ENCODE results near the gene LIN52. TPM values are rescaled to one million over a fixed set of nuclear protein-coding genes. Genes with fewer than 3 reads are reported as not detected.

LIN52 gene
- polyA plus RNA-seq, 2 of the 4 experiments (the other 2 are of a cell fraction), result 9.3 to 10.8 TPM

DNA sequence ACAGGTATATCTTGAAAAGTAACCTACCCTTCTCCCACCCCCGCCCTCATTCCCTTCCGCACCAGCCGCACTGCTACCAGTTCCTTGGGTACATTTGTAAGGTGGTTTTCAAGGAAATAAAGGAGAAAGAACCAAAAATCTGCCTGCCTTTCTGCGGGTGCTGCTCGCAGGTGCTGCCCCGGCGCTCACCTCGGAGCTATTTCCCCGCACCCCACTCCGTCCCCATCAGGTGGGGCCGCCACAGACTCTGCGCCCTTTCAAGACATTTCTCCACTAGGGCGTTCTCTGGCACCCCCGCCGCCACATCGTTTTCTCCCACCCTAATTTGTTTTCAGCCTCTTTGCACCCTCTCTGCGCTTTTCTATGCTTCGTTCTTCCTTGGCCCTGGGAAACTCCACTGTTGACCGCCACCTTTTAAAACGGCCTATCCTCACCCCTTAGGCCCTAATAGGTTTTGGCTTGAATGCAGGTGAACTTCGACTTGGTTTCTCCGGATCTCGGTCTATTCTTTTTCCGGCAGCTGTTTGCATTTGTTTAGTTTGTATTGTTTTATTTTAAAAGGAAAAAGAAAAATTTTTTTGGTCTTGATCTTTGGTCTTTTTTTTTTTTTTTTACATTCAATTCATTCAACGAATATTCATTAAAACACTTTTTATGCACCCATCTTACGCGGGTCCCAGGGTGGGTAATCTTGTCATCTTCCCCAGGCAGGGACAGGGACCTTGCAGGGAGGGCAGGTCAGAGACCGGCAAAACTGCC is 157.4 kb downstream of the LIN52 start:
- no peaks in the 10 kb centered on the region for H3K9me3 ChIP-seq
- FAIRE-seq, result no peak
- ChIA-PET CTCF (interaction anchor here (1.3 to 6.1 kb wide), 3 partner anchors 10 to 130 kb away, joined by 6 to 46 read pairs (median 8); no protein-coding TSS in a partner anchor), POLR2A (no interaction called here)
- H3K4me1 ChIP-seq, result no peaks in the 10 kb centered on the region
- no peak overlapping the region for H3K27ac ChIP-seq
- 51% methylated on average over 28 of the region's 28 CpGs for WGBS (ENCODE audit: missing lambda C conversion rate)
- no peak overlapping the region for H3K4me2 ChIP-seq
- DNase-seq (ENCODE audit: low read depth in 1 of 2, low spot score in 1 of 2), result no peak
- no peak overlapping the region for H3K4me3 ChIP-seq
- no peak for ATAC-seq
- no peak for TF ChIP-seq JUNB (IDR thresholded peaks at IDR 0.05)
- no peak for TF ChIP-seq HOXB13 (CRISPR knock-in tag; IDR thresholded peaks at IDR 0.05; ENCODE audit: low read depth)
- TF ChIP-seq, protein P1, sequence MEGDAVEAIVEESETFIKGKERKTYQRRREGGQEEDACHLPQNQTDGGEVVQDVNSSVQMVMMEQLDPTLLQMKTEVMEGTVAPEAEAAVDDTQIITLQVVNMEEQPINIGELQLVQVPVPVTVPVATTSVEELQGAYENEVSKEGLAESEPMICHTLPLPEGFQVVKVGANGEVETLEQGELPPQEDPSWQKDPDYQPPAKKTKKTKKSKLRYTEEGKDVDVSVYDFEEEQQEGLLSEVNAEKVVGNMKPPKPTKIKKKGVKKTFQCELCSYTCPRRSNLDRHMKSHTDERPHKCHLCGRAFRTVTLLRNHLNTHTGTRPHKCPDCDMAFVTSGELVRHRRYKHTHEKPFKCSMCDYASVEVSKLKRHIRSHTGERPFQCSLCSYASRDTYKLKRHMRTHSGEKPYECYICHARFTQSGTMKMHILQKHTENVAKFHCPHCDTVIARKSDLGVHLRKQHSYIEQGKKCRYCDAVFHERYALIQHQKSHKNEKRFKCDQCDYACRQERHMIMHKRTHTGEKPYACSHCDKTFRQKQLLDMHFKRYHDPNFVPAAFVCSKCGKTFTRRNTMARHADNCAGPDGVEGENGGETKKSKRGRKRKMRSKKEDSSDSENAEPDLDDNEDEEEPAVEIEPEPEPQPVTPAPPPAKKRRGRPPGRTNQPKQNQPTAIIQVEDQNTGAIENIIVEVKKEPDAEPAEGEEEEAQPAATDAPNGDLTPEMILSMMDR (IDR thresholded peaks at IDR 0.05), result no peak
- no peak for TF ChIP-seq RAD21 (conservative IDR thresholded peaks at IDR 0.05 in 1 of 2, IDR thresholded peaks at IDR 0.05 in 1 of 2)
- TF ChIP-seq, protein P2, sequence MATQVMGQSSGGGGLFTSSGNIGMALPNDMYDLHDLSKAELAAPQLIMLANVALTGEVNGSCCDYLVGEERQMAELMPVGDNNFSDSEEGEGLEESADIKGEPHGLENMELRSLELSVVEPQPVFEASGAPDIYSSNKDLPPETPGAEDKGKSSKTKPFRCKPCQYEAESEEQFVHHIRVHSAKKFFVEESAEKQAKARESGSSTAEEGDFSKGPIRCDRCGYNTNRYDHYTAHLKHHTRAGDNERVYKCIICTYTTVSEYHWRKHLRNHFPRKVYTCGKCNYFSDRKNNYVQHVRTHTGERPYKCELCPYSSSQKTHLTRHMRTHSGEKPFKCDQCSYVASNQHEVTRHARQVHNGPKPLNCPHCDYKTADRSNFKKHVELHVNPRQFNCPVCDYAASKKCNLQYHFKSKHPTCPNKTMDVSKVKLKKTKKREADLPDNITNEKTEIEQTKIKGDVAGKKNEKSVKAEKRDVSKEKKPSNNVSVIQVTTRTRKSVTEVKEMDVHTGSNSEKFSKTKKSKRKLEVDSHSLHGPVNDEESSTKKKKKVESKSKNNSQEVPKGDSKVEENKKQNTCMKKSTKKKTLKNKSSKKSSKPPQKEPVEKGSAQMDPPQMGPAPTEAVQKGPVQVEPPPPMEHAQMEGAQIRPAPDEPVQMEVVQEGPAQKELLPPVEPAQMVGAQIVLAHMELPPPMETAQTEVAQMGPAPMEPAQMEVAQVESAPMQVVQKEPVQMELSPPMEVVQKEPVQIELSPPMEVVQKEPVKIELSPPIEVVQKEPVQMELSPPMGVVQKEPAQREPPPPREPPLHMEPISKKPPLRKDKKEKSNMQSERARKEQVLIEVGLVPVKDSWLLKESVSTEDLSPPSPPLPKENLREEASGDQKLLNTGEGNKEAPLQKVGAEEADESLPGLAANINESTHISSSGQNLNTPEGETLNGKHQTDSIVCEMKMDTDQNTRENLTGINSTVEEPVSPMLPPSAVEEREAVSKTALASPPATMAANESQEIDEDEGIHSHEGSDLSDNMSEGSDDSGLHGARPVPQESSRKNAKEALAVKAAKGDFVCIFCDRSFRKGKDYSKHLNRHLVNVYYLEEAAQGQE (IDR thresholded peaks at IDR 0.05), result no peak
- TF ChIP-seq, protein P3, sequence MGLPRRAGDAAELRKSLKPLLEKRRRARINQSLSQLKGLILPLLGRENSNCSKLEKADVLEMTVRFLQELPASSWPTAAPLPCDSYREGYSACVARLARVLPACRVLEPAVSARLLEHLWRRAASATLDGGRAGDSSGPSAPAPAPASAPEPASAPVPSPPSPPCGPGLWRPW (IDR thresholded peaks at IDR 0.05), result no peak
- TF ChIP-seq, protein P4, sequence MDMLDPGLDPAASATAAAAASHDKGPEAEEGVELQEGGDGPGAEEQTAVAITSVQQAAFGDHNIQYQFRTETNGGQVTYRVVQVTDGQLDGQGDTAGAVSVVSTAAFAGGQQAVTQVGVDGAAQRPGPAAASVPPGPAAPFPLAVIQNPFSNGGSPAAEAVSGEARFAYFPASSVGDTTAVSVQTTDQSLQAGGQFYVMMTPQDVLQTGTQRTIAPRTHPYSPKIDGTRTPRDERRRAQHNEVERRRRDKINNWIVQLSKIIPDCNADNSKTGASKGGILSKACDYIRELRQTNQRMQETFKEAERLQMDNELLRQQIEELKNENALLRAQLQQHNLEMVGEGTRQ (IDR thresholded peaks at IDR 0.05), result no peak
- TF ChIP-seq CHD4 (IDR thresholded peaks at IDR 0.05; ENCODE audit: borderline replicate concordance), result no peak
- no peak for TF ChIP-seq RNF2 (IDR thresholded peaks at IDR 0.05; ENCODE audit: borderline replicate concordance, low read depth)
- TF ChIP-seq ESRRA (IDR thresholded peaks at IDR 0.05; ENCODE audit: borderline replicate concordance, low read length), result no peak
- TF ChIP-seq, protein P5, sequence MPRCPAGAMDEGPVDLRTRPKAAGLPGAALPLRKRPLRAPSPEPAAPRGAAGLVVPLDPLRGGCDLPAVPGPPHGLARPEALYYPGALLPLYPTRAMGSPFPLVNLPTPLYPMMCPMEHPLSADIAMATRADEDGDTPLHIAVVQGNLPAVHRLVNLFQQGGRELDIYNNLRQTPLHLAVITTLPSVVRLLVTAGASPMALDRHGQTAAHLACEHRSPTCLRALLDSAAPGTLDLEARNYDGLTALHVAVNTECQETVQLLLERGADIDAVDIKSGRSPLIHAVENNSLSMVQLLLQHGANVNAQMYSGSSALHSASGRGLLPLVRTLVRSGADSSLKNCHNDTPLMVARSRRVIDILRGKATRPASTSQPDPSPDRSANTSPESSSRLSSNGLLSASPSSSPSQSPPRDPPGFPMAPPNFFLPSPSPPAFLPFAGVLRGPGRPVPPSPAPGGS (IDR thresholded peaks at IDR 0.05), result no peak
- TF ChIP-seq MYC (IDR thresholded peaks at IDR 0.05; ENCODE audit: borderline replicate concordance, low read length), result no peak
- TF ChIP-seq JUN (IDR thresholded peaks at IDR 0.05), result no peak
- no peak for TF ChIP-seq FOXS1 (CRISPR knock-in tag; IDR thresholded peaks at IDR 0.05)
- TF ChIP-seq HDAC2 (IDR thresholded peaks at IDR 0.05), result no peak
- no peak for TF ChIP-seq SMC3 (IDR thresholded peaks at IDR 0.05)
- TF ChIP-seq CBX8 (IDR thresholded peaks at IDR 0.05), result no peak
- no peak for TF ChIP-seq BHLHE40 (IDR thresholded peaks at IDR 0.05; ENCODE audit: low read depth, low read length)

DNA sequence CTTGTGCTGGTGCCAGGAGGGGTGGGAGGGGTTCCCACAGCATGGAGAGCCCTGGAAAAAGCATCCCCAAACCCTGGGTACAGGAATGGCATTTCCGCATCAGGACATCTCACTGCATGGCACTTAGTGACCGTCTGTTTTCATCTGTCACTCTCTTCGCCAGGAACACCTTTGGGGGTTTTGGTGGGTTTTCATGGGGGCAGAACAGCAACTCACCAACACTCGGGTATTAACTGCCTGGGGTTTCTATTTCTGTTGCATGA is 158.0 kb downstream of the LIN52 start:
- TF ChIP-seq HOXB13 (CRISPR knock-in tag; IDR thresholded peaks at IDR 0.05; ENCODE audit: low read depth) (no peak), HOXA7 (CRISPR knock-in tag; IDR thresholded peaks at IDR 0.05) (no peak), JUNB (IDR thresholded peaks at IDR 0.05) (no peak), SREBF2 (IDR thresholded peaks at IDR 0.05) (no peak), RFX5 (IDR thresholded peaks at IDR 0.05) (no peak), JUN (IDR thresholded peaks at IDR 0.05) (no peak)
- TF ChIP-seq, protein P2 (IDR thresholded peaks at IDR 0.05), result no peak
- TF ChIP-seq, protein P6, sequence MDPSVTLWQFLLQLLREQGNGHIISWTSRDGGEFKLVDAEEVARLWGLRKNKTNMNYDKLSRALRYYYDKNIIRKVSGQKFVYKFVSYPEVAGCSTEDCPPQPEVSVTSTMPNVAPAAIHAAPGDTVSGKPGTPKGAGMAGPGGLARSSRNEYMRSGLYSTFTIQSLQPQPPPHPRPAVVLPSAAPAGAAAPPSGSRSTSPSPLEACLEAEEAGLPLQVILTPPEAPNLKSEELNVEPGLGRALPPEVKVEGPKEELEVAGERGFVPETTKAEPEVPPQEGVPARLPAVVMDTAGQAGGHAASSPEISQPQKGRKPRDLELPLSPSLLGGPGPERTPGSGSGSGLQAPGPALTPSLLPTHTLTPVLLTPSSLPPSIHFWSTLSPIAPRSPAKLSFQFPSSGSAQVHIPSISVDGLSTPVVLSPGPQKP (IDR thresholded peaks at IDR 0.05; ENCODE audit: low read depth, low read length), result no peak
- ChIA-PET POLR2A (no interaction called here), CTCF (interaction anchor here (1.8 to 6.1 kb wide), 2 partner anchors 10 to 131 kb away, joined by 6 to 46 read pairs; no protein-coding TSS in a partner anchor)
- Histone ChIP-seq H3K27ac (no peak overlapping the region), H3K4me2 (no peak overlapping the region), H3K9me3 (no peaks in the 10 kb centered on the region), H3K4me1 (no peaks in the 10 kb centered on the region), H3K4me3 (no peak overlapping the region)
- ATAC-seq (no peak), FAIRE-seq (no peak), DNase-seq (ENCODE audit: low read depth in 1 of 2, low spot score in 1 of 2) (no peak)
- WGBS (ENCODE audit: missing lambda C conversion rate), result 45% methylated on average over 4 of the region's 4 CpGs
